PC-9 (cell line): ENCODE measurements around the gene RPS15. TPM values are rescaled to one million over a fixed set of nuclear protein-coding genes. Genes with fewer than 3 reads are reported as not detected.

ENCODE experiments used
- BruUV-seq: library from RNA; stranded (reverse); fragments of 400-500 nt; replicated peaks from 2 replicates; lab custom pipeline; 2021; lab: Mats Ljungman, UMichigan
- CTCF ChIA-PET: fragments of 300-600 bp; sonication (Branson Sonifier 250); formaldehyde crosslinking; loops from one replicate; lab custom pipeline; 2022; ENCODE audit warnings: antibody characterized with exemption; lab: Charles Lee
- POLR2A ChIA-PET: fragments of 300-600 bp; sonication (Branson Sonifier 250); formaldehyde crosslinking; loops from one replicate; lab custom pipeline; 2022; ENCODE audit warnings: antibody characterized with exemption; ENCODE audit not compliant: unreplicated experiment; lab: Charles Lee
- DNase-seq, 2 experiments: peaks; one replicate each; pipeline versions ENCODE4 v3.0.0 to v3.0.0-alpha.2; 2015 to 2022; ENCODE audit warnings: mixed read lengths in 1 of 2
- H2AFZ ChIP-seq: fragments of 200-600 bp; sonication (generic); 2 replicates; pipeline ENCODE4 v1.8.1; 2017; ENCODE audit warnings: antibody characterized with exemption
- H3F3A ChIP-seq: fragments of 200-600 bp; sonication (generic); 2 replicates; pipeline ENCODE4 v1.8.1; 2017; ENCODE audit warnings: antibody characterized with exemption, mild to moderate bottlenecking, low read depth; ENCODE audit not compliant: insufficient read depth
- H3K27ac ChIP-seq: fragments of 200-600 bp; sonication (generic); 2 replicates; pipeline ENCODE4 v1.6.1; 2016; ENCODE audit warnings: mixed run types
- H3K27me3 ChIP-seq: fragments of 200-600 bp; sonication (generic); 2 replicates; pipeline ENCODE4 v1.6.1; 2016; ENCODE audit warnings: low read depth, mixed run types; ENCODE audit not compliant: insufficient read depth
- H3K36me3 ChIP-seq: fragments of 200-600 bp; sonication (generic); 2 replicates; pipeline ENCODE4 v1.6.1; 2016; ENCODE audit warnings: low read depth, mixed run types
- H3K4me1 ChIP-seq: fragments of 200-600 bp; sonication (generic); replicated peaks from 2 replicates; pipeline ENCODE4 v1.6.1; 2016; ENCODE audit warnings: mixed run types; ENCODE audit not compliant: insufficient read depth
- H3K4me2 ChIP-seq: fragments of 200-600 bp; sonication (generic); 2 replicates; pipeline ENCODE4 v1.6.1; 2017; ENCODE audit warnings: mixed run types
- H3K4me3 ChIP-seq: fragments of 200-600 bp; sonication (generic); 2 replicates; pipeline ENCODE4 v1.6.1; 2016; ENCODE audit warnings: mixed run types
- H3K79me2 ChIP-seq: fragments of 200-600 bp; sonication (generic); 2 replicates; pipeline ENCODE4 v1.6.1; 2017; ENCODE audit warnings: low read depth, mixed run types
- H3K9me2 ChIP-seq: fragments of 200-600 bp; sonication (generic); 2 replicates; pipeline ENCODE4 v1.8.1; 2017; ENCODE audit warnings: mild to moderate bottlenecking; ENCODE audit not compliant: insufficient read depth
- H3K9me3 ChIP-seq: fragments of 200-600 bp; sonication (generic); 2 replicates; pipeline ENCODE4 v1.8.1; 2016; ENCODE audit warnings: low read depth; ENCODE audit not compliant: insufficient read depth
- H4K20me1 ChIP-seq: fragments of 200-600 bp; sonication (generic); 2 replicates; pipeline ENCODE4 v1.8.1; 2017; ENCODE audit not compliant: insufficient read depth
- CTCF ChIP-seq: fragments of 200-600 bp; sonication (generic); conservative IDR thresholded peaks from 2 replicates; pipeline ENCODE4 v1.6.1; 2017; ENCODE audit warnings: mixed run types, antibody characterized with exemption, mild to moderate bottlenecking, moderate library complexity
- EZH2 ChIP-seq: fragments of 200-600 bp; sonication (generic); IDR thresholded peaks from 2 replicates; pipeline ENCODE4 v1.8.0; 2017; ENCODE audit warnings: antibody characterized with exemption, low read depth
- intact Hi-C: fragments of 100-400 bp; cut with micrococcal nuclease; formaldehyde crosslinking; loops from one replicate; pipeline ENCODE4 v1.10.0; 2022; ENCODE audit not compliant: unreplicated experiment
- total RNA-seq: library from RNA; stranded (reverse); gene quantifications from 2 replicates; pipeline ENCODE4 v1.2.3, GENCODE V29; 2021

RPS15 gene
- total RNA-seq, 1 experiment from 2014 or later, result 967 TPM

- Histone ChIP-seq H3F3A (peaks cover 10% of the 10 kb centered on the region), H3K4me3 (no peak overlapping the region), H3K27me3 (no peaks in the 10 kb centered on the region), H3K36me3 (no peaks in the 10 kb centered on the region), H3K9me3 (no peaks in the 10 kb centered on the region), H3K27ac (no peak overlapping the region), H3K4me1 (no peaks in the 10 kb centered on the region), H3K79me2 (no peaks in the 10 kb centered on the region), H2AFZ (no peak overlapping the region), H3K4me2 (no peak overlapping the region), H3K9me2 (no peaks in the 10 kb centered on the region), H4K20me1 (no peaks in the 10 kb centered on the region)
- BruUV-seq, result no TSS peak
- POLR2A ChIA-PET, result no interaction called here
- TF ChIP-seq EZH2, result no peak
- no peak for TF ChIP-seq CTCF
- DNase-seq, result no peak
- CTCF ChIA-PET, result no interaction called here
- intact Hi-C loops, result loop anchor here (5.0 kb wide), 1 partner anchor 50 kb away; the partner anchor contains the start of gene DAZAP1
Measured at GRCh38 chr19:1457031-1457739, 19.0 kb downstream of the RPS15 start.

- CTCF ChIA-PET, result no interaction called here
- H3K4me3 ChIP-seq, result no peak overlapping the region
- no peaks in the 10 kb centered on the region for H3K36me3 ChIP-seq
- no peak overlapping the region for H3K4me2 ChIP-seq
- no peaks in the 10 kb centered on the region for H3K9me3 ChIP-seq
- no TSS peak for BruUV-seq
- no peak overlapping the region for H3K27ac ChIP-seq
- H3K4me1 ChIP-seq, result no peaks in the 10 kb centered on the region
- H3K79me2 ChIP-seq, result no peaks in the 10 kb centered on the region
- H3K27me3 ChIP-seq, result no peaks in the 10 kb centered on the region
- peaks cover 10% of the 10 kb centered on the region for H3F3A ChIP-seq
- no peaks in the 10 kb centered on the region for H3K9me2 ChIP-seq
- POLR2A ChIA-PET, result no interaction called here
- no peak for DNase-seq
- H2AFZ ChIP-seq, result no peak overlapping the region
- TF ChIP-seq CTCF (no peak), EZH2 (no peak)
- H4K20me1 ChIP-seq, result no peaks in the 10 kb centered on the region
- intact Hi-C loops, result loop anchor here (5.0 kb wide), 1 partner anchor 51 kb away; the partner anchor contains the start of gene DAZAP1
Measured at GRCh38 chr19:1457892-1458291, 19.7 kb downstream of the RPS15 start.

- intact Hi-C loops, result loop anchor here (5.0 kb wide), 1 partner anchor 52 kb away; the partner anchor contains the start of gene DAZAP1
- no peak overlapping the region for H3K4me3 ChIP-seq
- TF ChIP-seq CTCF (no peak), EZH2 (no peak)
- no peak for DNase-seq
- H3K4me2 ChIP-seq, result no peak overlapping the region
- H3K27me3 ChIP-seq, result no peaks in the 10 kb centered on the region
- ChIA-PET CTCF (no interaction called here), POLR2A (no interaction called here)
- BruUV-seq, result no TSS peak
- H3K4me1 ChIP-seq, result no peaks in the 10 kb centered on the region
- H3K9me2 ChIP-seq, result no peaks in the 10 kb centered on the region
- H3F3A ChIP-seq, result peaks cover 8% of the 10 kb centered on the region
- H4K20me1 ChIP-seq, result no peaks in the 10 kb centered on the region
- no peak overlapping the region for H3K27ac ChIP-seq
- no peaks in the 10 kb centered on the region for H3K79me2 ChIP-seq
- H3K36me3 ChIP-seq, result no peaks in the 10 kb centered on the region
- no peak overlapping the region for H2AFZ ChIP-seq
- H3K9me3 ChIP-seq, result no peaks in the 10 kb centered on the region
Measured at GRCh38 chr19:1459479-1459878, 21.3 kb downstream of the RPS15 start.
